Neuronal stem cell (in vitro differentiated cells): ENCODE results near the gene RANBP2.
"Not testable (repeated sequence)": the region's sequence is repeated elsewhere in the genome, so short reads cannot be mapped to it uniquely, and the experiment has no call there.

Experiments used
- DNase-seq: peaks from one replicate; pipeline ENCODE4 v3.0.0-alpha.2; 2013; ENCODE audit warnings: low spot score
- H2AFZ ChIP-seq: one replicate; pipeline ENCODE4 v1.6.1; 2013; ENCODE audit warnings: mild to moderate bottlenecking, low read length, inconsistent platforms
- H2AK5ac ChIP-seq: 2 replicates; pipeline ENCODE4 v1.6.1; 2013; ENCODE audit warnings: low read depth, mild to moderate bottlenecking, inconsistent platforms, low read length, moderate library complexity, mixed read lengths
- H2BK120ac ChIP-seq: 2 replicates; pipeline ENCODE4 v1.6.1; 2013; ENCODE audit warnings: low read depth, mild to moderate bottlenecking, inconsistent platforms, low read length, moderate library complexity, mixed read lengths
- H2BK12ac ChIP-seq: one replicate; pipeline ENCODE4 v1.6.1; 2013; ENCODE audit warnings: low read length, inconsistent platforms
- H2BK15ac ChIP-seq: 2 replicates; pipeline ENCODE4 v1.6.1; 2013; ENCODE audit warnings: mild to moderate bottlenecking, low read length, inconsistent platforms, mixed read lengths
- H2BK5ac ChIP-seq: one replicate; pipeline ENCODE4 v1.6.1; 2013; ENCODE audit warnings: inconsistent platforms, mild to moderate bottlenecking, low read length, moderate library complexity
- H3K14ac ChIP-seq: one replicate; pipeline ENCODE4 v1.6.1; 2013; ENCODE audit warnings: low read length, inconsistent platforms
- H3K18ac ChIP-seq: 2 replicates; pipeline ENCODE4 v1.6.1; 2013; ENCODE audit warnings: low read length, inconsistent platforms
- H3K23ac ChIP-seq: 2 replicates; pipeline ENCODE4 v1.6.1; 2013; ENCODE audit warnings: low read depth, mild to moderate bottlenecking, mixed read lengths, low read length, inconsistent platforms; ENCODE audit not compliant: poor library complexity
- H3K27ac ChIP-seq: replicated peaks from 3 replicates; pipeline ENCODE4 v1.5.1; 2013; ENCODE audit warnings: low read length, inconsistent platforms
- H3K27me3 ChIP-seq, 3 experiments: 2 replicates each; pipeline ENCODE4 v1.6.1; 2013; ENCODE audit warnings: low read length in 3 of 3, mild to moderate bottlenecking in 2 of 3, inconsistent platforms in 1 of 3, low read depth in 1 of 3, mixed read lengths in 1 of 3, moderate library complexity in 1 of 3; ENCODE audit not compliant: control insufficient read depth in 3 of 3, insufficient read depth in 3 of 3
- H3K36me3 ChIP-seq, 2 donors: replicated peaks in 1 of 2; 2 replicates each; pipeline ENCODE4 v1.6.1; 2013; ENCODE audit warnings: low read length in 2 of 2; ENCODE audit not compliant: control insufficient read depth in 2 of 2, insufficient read depth in 2 of 2
- H3K4ac ChIP-seq: 2 replicates; pipeline ENCODE4 v1.6.1; 2013; ENCODE audit warnings: inconsistent platforms, mild to moderate bottlenecking, low read length, moderate library complexity
- H3K4me1 ChIP-seq, 2 donors: 1 replicate in 1 of 2; 2 replicates in 1 of 2; pipeline ENCODE4 v1.6.1; 2013; ENCODE audit warnings: low read length in 2 of 2, low read depth in 1 of 2; ENCODE audit not compliant: control insufficient read depth in 2 of 2, insufficient read depth in 1 of 2
- H3K4me2 ChIP-seq: one replicate; pipeline ENCODE4 v1.6.1; 2013; ENCODE audit warnings: mild to moderate bottlenecking, low read length, inconsistent platforms; ENCODE audit not compliant: insufficient read depth, poor library complexity, severe bottlenecking
- H3K4me3 ChIP-seq, 2 donors: 2 replicates each; pipeline ENCODE4 v1.5.1; 2013; ENCODE audit warnings: low read length in 2 of 2, mild to moderate bottlenecking in 2 of 2, inconsistent platforms in 1 of 2, moderate library complexity in 1 of 2
- H3K79me1 ChIP-seq: one replicate; pipeline ENCODE4 v1.6.1; 2013; ENCODE audit warnings: low read depth, mild to moderate bottlenecking, inconsistent platforms, low read length, moderate library complexity
- H3K9ac ChIP-seq: one replicate; pipeline ENCODE4 v1.6.1; 2013; ENCODE audit warnings: mild to moderate bottlenecking, low read depth, low read length, inconsistent platforms; ENCODE audit not compliant: poor library complexity
- H3K9me3 ChIP-seq, 2 donors: replicated peaks in 1 of 2; 2 replicates each; pipeline versions ENCODE3 to v1.6.1; 2013; ENCODE audit warnings: low read length in 2 of 2, mild to moderate bottlenecking in 2 of 2, inconsistent platforms in 1 of 2, low read depth in 1 of 2, mixed read lengths in 1 of 2, moderate library complexity in 1 of 2; ENCODE audit not compliant: control insufficient read depth in 2 of 2, insufficient read depth in 1 of 2
- H4K8ac ChIP-seq: one replicate; pipeline ENCODE4 v1.6.1; 2013; ENCODE audit warnings: low read depth, mild to moderate bottlenecking, inconsistent platforms, low read length, moderate library complexity
- H4K91ac ChIP-seq: one replicate; pipeline ENCODE4 v1.6.1; 2013; ENCODE audit warnings: low read length, low read depth, mild to moderate bottlenecking, inconsistent platforms; ENCODE audit not compliant: poor library complexity
- WGBS, 2 donors: extraction: QIAGEN DNeasy Blood & Tissue Kit; methylation state at CpG; one replicate each; pipeline ENCODE4 v1.1.7; 2013; ENCODE audit warnings: missing lambda C conversion rate in 2 of 2, mixed read lengths in 1 of 2; ENCODE audit not compliant: insufficient read length in 2 of 2, insufficient replicate concordance in 1 of 2; ENCODE audit errors: extremely low coverage in 2 of 2; 5-methylcytosine and 5-hydroxymethylcytosine counted together

The RANBP2 gene

DNA sequence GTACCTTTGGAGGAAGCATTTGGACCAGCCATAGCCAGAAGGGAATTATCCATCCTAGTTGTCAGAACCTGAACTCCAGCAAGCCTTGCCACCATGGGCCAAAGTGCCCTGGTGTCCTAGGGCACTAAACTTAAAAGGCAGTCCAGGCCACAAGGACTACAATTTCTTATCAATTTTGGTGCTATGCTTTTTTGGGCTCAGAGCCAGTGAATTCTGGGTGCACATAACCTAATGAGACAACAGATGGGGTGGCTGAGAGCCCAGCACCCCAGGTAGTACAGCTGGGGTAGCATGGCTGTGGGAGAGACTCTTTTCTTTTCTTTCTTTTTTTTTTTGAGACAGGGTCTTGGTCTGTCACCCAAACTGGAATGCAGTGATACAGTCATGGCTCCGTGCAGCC is 14.4 kb upstream of the RANBP2 start:
- WGBS, 2 donors: no CpG with 5 or more reads among the region's 1 CpG
- Histone ChIP-seq H3K27ac (no peak overlapping the region), H3K4ac (no peak overlapping the region), H3K9ac (no peak overlapping the region), H3K4me2 (no peak overlapping the region), H3K27me3 (no peaks in the 10 kb centered on the region), H3K4me3 (no peak overlapping the region), H3K9me3 (no peaks in the 10 kb centered on the region), H3K79me1 (no peaks in the 10 kb centered on the region), H4K8ac (no peak overlapping the region), H2BK5ac (no peak overlapping the region), H2BK12ac (no peak overlapping the region), H2BK15ac (no peak overlapping the region), H2BK120ac (no peak overlapping the region), H2AFZ (no peak overlapping the region), H2AK5ac (no peak overlapping the region), H3K36me3 (no peaks in the 10 kb centered on the region), H3K23ac (no peak overlapping the region), H3K4me1 (no peaks in the 10 kb centered on the region), H3K18ac (no peak overlapping the region), H3K14ac (no peak overlapping the region), H4K91ac (no peak overlapping the region)
- no peak for DNase-seq

DNA sequence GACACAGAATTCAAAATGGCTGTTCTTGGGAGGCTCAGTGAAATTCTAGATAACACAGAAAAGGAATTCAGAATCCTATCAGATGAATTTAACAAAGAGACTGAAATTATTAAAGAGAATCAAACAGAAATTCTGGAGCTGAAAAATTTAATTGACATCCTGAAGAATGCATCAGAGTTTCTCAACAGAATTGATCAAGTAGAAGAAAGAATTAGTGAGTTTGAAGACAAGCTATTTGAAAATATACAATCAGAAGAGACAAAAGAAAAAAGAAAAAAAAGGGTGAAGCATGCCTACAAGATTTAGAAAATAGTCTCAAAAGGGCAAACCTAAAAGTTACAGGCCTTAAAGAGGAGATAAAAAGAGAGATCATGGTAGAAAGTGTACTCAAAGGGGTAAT is 12.0 kb upstream of the RANBP2 start:
- Histone ChIP-seq H3K27ac (no peak overlapping the region), H2BK15ac (no peak overlapping the region), H3K4me2 (no peak overlapping the region), H3K36me3 (no peaks in the 10 kb centered on the region), H2BK12ac (no peak overlapping the region), H3K9ac (no peak overlapping the region), H3K9me3 (no peaks in the 10 kb centered on the region), H3K14ac (no peak overlapping the region), H2BK5ac (no peak overlapping the region), H4K8ac (no peak overlapping the region), H3K18ac (no peak overlapping the region), H2AK5ac (no peak overlapping the region), H2AFZ (no peak overlapping the region), H3K23ac (no peak overlapping the region), H3K4me1 (no peaks in the 10 kb centered on the region), H3K4ac (no peak overlapping the region), H2BK120ac (no peak overlapping the region), H4K91ac (no peak overlapping the region), H3K27me3 (no peaks in the 10 kb centered on the region), H3K79me1 (no peaks in the 10 kb centered on the region), H3K4me3 (no peak overlapping the region)
- no peak for DNase-seq

DNA sequence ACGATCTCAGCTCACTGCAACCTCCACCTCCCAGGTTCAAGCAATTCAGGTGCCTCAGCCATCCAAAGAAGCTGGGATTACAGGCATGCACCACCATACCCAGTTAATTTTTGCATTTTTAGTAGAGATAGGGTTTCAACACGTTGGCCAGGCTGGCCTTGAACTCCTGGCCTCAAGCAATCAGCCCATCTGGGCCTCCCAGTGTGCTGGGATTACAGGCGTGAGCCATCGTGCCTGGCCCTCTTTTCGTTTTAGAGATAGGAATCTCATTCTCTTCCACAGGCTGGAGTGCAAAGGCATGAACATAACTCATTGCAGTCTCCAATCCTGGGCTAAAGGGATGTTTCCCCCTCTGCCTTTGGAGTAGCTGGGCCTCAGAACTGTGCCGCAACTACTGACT is 2.3 kb upstream of the RANBP2 start:
- not testable (repeated sequence) for DNase-seq, H4K91ac ChIP-seq, H2BK120ac ChIP-seq, H2AK5ac ChIP-seq, H3K4me1 ChIP-seq, H3K36me3 ChIP-seq, H3K14ac ChIP-seq, H2BK12ac ChIP-seq, H3K4me2 ChIP-seq, H3K4ac ChIP-seq, H2BK5ac ChIP-seq, H3K27ac ChIP-seq, H4K8ac ChIP-seq, H3K23ac ChIP-seq, H3K18ac ChIP-seq, H3K27me3 ChIP-seq, H2BK15ac ChIP-seq, H3K9me3 ChIP-seq, H3K79me1 ChIP-seq, H3K4me3 ChIP-seq, H3K9ac ChIP-seq
- H2AFZ ChIP-seq: peak overlapping the region; percentile 72
- no CpG with 5 or more reads among the region's 6 CpGs for WGBS, 2 donors

DNA sequence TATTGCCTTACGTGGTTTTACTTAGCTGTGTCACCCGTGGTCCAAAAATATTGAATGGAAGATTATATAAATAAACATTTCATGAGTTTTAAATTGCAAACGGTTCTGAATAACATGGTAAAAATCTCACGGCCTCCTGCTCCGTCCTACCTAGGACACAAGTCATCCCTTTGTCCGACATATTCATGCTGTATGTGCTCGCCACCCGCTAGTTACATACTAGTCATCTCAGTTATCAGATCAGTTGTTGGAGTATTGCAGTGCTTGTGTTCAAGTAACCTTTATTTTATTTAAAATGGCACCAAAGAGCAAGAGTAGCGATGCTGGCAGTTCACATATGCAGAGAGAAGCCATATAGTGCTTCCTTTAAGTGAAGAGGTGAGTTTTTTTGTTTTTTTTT is 6.8 kb downstream of the RANBP2 start:
- H2BK12ac ChIP-seq, H3K27me3 ChIP-seq, H3K23ac ChIP-seq, H2BK120ac ChIP-seq, H3K4me1 ChIP-seq, DNase-seq, H3K4me3 ChIP-seq, H4K8ac ChIP-seq, H2BK5ac ChIP-seq, H3K18ac ChIP-seq, H3K14ac ChIP-seq, H3K9ac ChIP-seq, H3K4ac ChIP-seq, H3K27ac ChIP-seq, H2AFZ ChIP-seq, H3K4me2 ChIP-seq, H3K9me3 ChIP-seq, H3K36me3 ChIP-seq, H3K79me1 ChIP-seq, H4K91ac ChIP-seq, H2AK5ac ChIP-seq, H2BK15ac ChIP-seq: not testable (repeated sequence)
- WGBS, 2 donors: no CpG with 5 or more reads among the region's 9 CpGs
